ENCODE measurements around the gene LHX1.

LHX1 gene

GRCh38 chr17:36931096-36931696 is 6.1 kb upstream of the LHX1 start:
- Histone ChIP-seq H4K20me1 (ENCODE audit: control insufficient read depth, insufficient read depth, low read depth, low read length) (0 out of 2 replicates have a peak, but pooled peaks cover 8% of the 10 kb centered on the region), H3K79me2 (ENCODE audit: control insufficient read depth, low read length) (no peaks in the 10 kb centered on the region), H3F3A (ENCODE audit: control insufficient read depth, insufficient read depth) (no peaks in the 10 kb centered on the region), H3K4me1 (ENCODE audit: control insufficient read depth, low read length) (peaks cover 29% of the 10 kb centered on the region), H3K9me2 (replicated peaks; ENCODE audit: control insufficient read depth, low read length) (no peaks in the 10 kb centered on the region), H3K27me3 (ENCODE audit: control insufficient read depth, low read length) (peaks cover 73% of the 10 kb centered on the region), H3K4me3 (ENCODE audit: low read length) (no peak overlapping the region), H3K9me3 (ENCODE audit: control insufficient read depth, insufficient read depth, low read length) (no peaks in the 10 kb centered on the region), H3K27ac (ENCODE audit: low read depth, low read length) (no peak overlapping the region), H3K36me3 (ENCODE audit: control insufficient read depth, low read length) (no peaks in the 10 kb centered on the region), H3K4me2 (ENCODE audit: low read length) (no peak overlapping the region)
- TF ChIP-seq CTCF (IDR thresholded peaks at IDR 0.05; ENCODE audit: low read depth, low read length, poor library complexity, severe bottlenecking) (no peak), EZH2phosphoT487 (IDR thresholded peaks at IDR 0.05; ENCODE audit: borderline replicate concordance, low read length) (no peak)

GRCh38 chr17:36931697-36932382 is 5.4 kb upstream of the LHX1 start:
- H3K9me2 ChIP-seq (replicated peaks; ENCODE audit: control insufficient read depth, low read length): no peaks in the 10 kb centered on the region
- 0 out of 2 replicates have a peak, but pooled peaks cover 8% of the 10 kb centered on the region for H4K20me1 ChIP-seq (ENCODE audit: control insufficient read depth, insufficient read depth, low read depth, low read length)
- no peaks in the 10 kb centered on the region for H3K79me2 ChIP-seq (ENCODE audit: control insufficient read depth, low read length)
- H3F3A ChIP-seq (ENCODE audit: control insufficient read depth, insufficient read depth): no peaks in the 10 kb centered on the region
- H3K27me3 ChIP-seq (ENCODE audit: control insufficient read depth, low read length): peaks cover 79% of the 10 kb centered on the region
- H3K27ac ChIP-seq (ENCODE audit: low read depth, low read length): no peak overlapping the region
- no peak overlapping the region for H3K4me3 ChIP-seq (ENCODE audit: low read length)
- H3K4me2 ChIP-seq (ENCODE audit: low read length): peak overlapping the region; percentile 33
- TF ChIP-seq EZH2phosphoT487 (IDR thresholded peaks at IDR 0.05; ENCODE audit: borderline replicate concordance, low read length) (peak; percentile 93), CTCF (IDR thresholded peaks at IDR 0.05; ENCODE audit: low read depth, low read length, poor library complexity, severe bottlenecking) (no peak)
- no peaks in the 10 kb centered on the region for H3K9me3 ChIP-seq (ENCODE audit: control insufficient read depth, insufficient read depth, low read length)
- peaks cover 35% of the 10 kb centered on the region for H3K4me1 ChIP-seq (ENCODE audit: control insufficient read depth, low read length)
- H3K36me3 ChIP-seq (ENCODE audit: control insufficient read depth, low read length): no peaks in the 10 kb centered on the region

GRCh38 chr17:36932383-36932693 is 4.9 kb upstream of the LHX1 start:
- Histone ChIP-seq H3K4me1 (ENCODE audit: control insufficient read depth, low read length) (peaks cover 40% of the 10 kb centered on the region), H3K9me2 (replicated peaks; ENCODE audit: control insufficient read depth, low read length) (no peaks in the 10 kb centered on the region), H3K27me3 (ENCODE audit: control insufficient read depth, low read length) (peaks cover 84% of the 10 kb centered on the region), H3F3A (ENCODE audit: control insufficient read depth, insufficient read depth) (no peaks in the 10 kb centered on the region), H3K4me2 (ENCODE audit: low read length) (peak overlapping the region; percentile 33), H4K20me1 (ENCODE audit: control insufficient read depth, insufficient read depth, low read depth, low read length) (0 out of 2 replicates have a peak, but pooled peaks cover 8% of the 10 kb centered on the region), H3K4me3 (ENCODE audit: low read length) (no peak overlapping the region), H3K36me3 (ENCODE audit: control insufficient read depth, low read length) (no peaks in the 10 kb centered on the region), H3K9me3 (ENCODE audit: control insufficient read depth, insufficient read depth, low read length) (no peaks in the 10 kb centered on the region), H3K27ac (ENCODE audit: low read depth, low read length) (no peak overlapping the region), H3K79me2 (ENCODE audit: control insufficient read depth, low read length) (no peaks in the 10 kb centered on the region)
- TF ChIP-seq EZH2phosphoT487 (IDR thresholded peaks at IDR 0.05; ENCODE audit: borderline replicate concordance, low read length) (no peak), CTCF (IDR thresholded peaks at IDR 0.05; ENCODE audit: low read depth, low read length, poor library complexity, severe bottlenecking) (no peak)
